Ramos (cell line): ENCODE measurements around the gene ARHGAP10.

Source experiments
- in situ Hi-C: fragments of 300-500 bp; cut with MboI; formaldehyde crosslinking; loops from one replicate; pipeline ENCODE4 v1.14.3; 2022; ENCODE audit warnings: low sequenced_read_pairs; ENCODE audit not compliant: unreplicated experiment

The ARHGAP10 gene

GRCh38 chr4:147933779-147934178, 201.9 kb downstream of the ARHGAP10 start:
- in situ Hi-C loops: no loop called here

GRCh38 chr4:147938496-147938895, 206.6 kb downstream of the ARHGAP10 start:
- in situ Hi-C loops: no loop called here

GRCh38 chr4:147940171-147940570, 208.3 kb downstream of the ARHGAP10 start:
- in situ Hi-C loops: no loop called here

- in situ Hi-C loops: no loop called here
Measured at GRCh38 chr4:147941373-147941772, 209.5 kb downstream of the ARHGAP10 start.

GRCh38 chr4:147942729-147943128, 210.8 kb downstream of the ARHGAP10 start:
- in situ Hi-C loops: no loop called here

GRCh38 chr4:147943159-147943638, 211.3 kb downstream of the ARHGAP10 start:
- in situ Hi-C loops: no loop called here

GRCh38 chr4:147944249-147944648, 212.4 kb downstream of the ARHGAP10 start:
- in situ Hi-C loops: no loop called here

GRCh38 chr4:147944670-147945260, 212.9 kb downstream of the ARHGAP10 start:
- in situ Hi-C loops: no loop called here

GRCh38 chr4:147948336-147948735, 216.4 kb downstream of the ARHGAP10 start:
- in situ Hi-C loops: no loop called here

GRCh38 chr4:147950261-147950660, 218.4 kb downstream of the ARHGAP10 start:
- in situ Hi-C loops: no loop called here

GRCh38 chr4:147950841-147951240, 219.0 kb downstream of the ARHGAP10 start:
- in situ Hi-C loops: no loop called here

- in situ Hi-C loops: no loop called here
Measured at GRCh38 chr4:147954850-147955249, 223.0 kb downstream of the ARHGAP10 start.

GRCh38 chr4:147955827-147956558, 224.1 kb downstream of the ARHGAP10 start:
- in situ Hi-C loops: no loop called here

- in situ Hi-C loops: no loop called here
Measured at GRCh38 chr4:147957446-147957845, 225.6 kb downstream of the ARHGAP10 start.

GRCh38 chr4:147958057-147958456, 226.2 kb downstream of the ARHGAP10 start:
- in situ Hi-C loops: no loop called here

GRCh38 chr4:147958489-147959065, 226.7 kb downstream of the ARHGAP10 start:
- in situ Hi-C loops: no loop called here

- in situ Hi-C loops: no loop called here
Measured at GRCh38 chr4:147960971-147961370, 229.1 kb downstream of the ARHGAP10 start.

GRCh38 chr4:147963839-147964238, 232.0 kb downstream of the ARHGAP10 start:
- in situ Hi-C loops: no loop called here

- in situ Hi-C loops: no loop called here
Measured at GRCh38 chr4:147964266-147964880, 232.5 kb downstream of the ARHGAP10 start.

- in situ Hi-C loops: no loop called here
Measured at GRCh38 chr4:147965056-147965455, 233.2 kb downstream of the ARHGAP10 start.

GRCh38 chr4:147965873-147966272, 234.0 kb downstream of the ARHGAP10 start:
- in situ Hi-C loops: no loop called here
